HG02798 (cell line): ENCODE measurements around the gene CDK5.
A peak's percentile ranks its signal among the peaks of the same experiment; 100 is the strongest.

Experiments used
- ATAC-seq: cut with Tn5 transposase; IDR thresholded peaks from one replicate; pipeline ENCODE4 v1.9.1; 2021; ENCODE audit warnings: mild to moderate bottlenecking; ENCODE audit not compliant: unreplicated experiment, poor library complexity

The CDK5 gene

GRCh38 chr7:151057506-151057988, at the start of gene CDK5:
Gene CDK5, minus strand, starts transcription at chr7:151057897. Its CDS starts 49 bp downstream, at chr7:151057848.
- ATAC-seq = peak; percentile 9

- no peak for ATAC-seq
These were observed 46.9 kb upstream of the CDK5 start for GRCh38 chr7:151104411-151105235.

GRCh38 chr7:151103973-151104372, 46.3 kb upstream of the CDK5 start:
- no peak for ATAC-seq

GRCh38 chr7:151102991-151103390, 45.3 kb upstream of the CDK5 start:
- no peak for ATAC-seq

- no peak for ATAC-seq
These were observed 44.1 kb upstream of the CDK5 start for GRCh38 chr7:151101621-151102396.

- no peak for ATAC-seq
These were observed 43.2 kb upstream of the CDK5 start for GRCh38 chr7:151100921-151101320.

- no peak for ATAC-seq
These were observed 42.0 kb upstream of the CDK5 start for GRCh38 chr7:151099486-151100211.

- no peak for ATAC-seq
These were observed 38.3 kb upstream of the CDK5 start for GRCh38 chr7:151095828-151096475.

- no peak for ATAC-seq
These were observed 37.6 kb upstream of the CDK5 start for GRCh38 chr7:151095123-151095797.

- no peak for ATAC-seq
These were observed 37.0 kb upstream of the CDK5 start for GRCh38 chr7:151094675-151095074.

- no peak for ATAC-seq
These were observed 36.1 kb upstream of the CDK5 start for GRCh38 chr7:151093748-151094147.

GRCh38 chr7:151091988-151092387, 34.3 kb upstream of the CDK5 start:
- ATAC-seq = no peak

GRCh38 chr7:151091431-151091830, 33.7 kb upstream of the CDK5 start:
- peak; percentile 36 for ATAC-seq

GRCh38 chr7:151091003-151091402, 33.3 kb upstream of the CDK5 start:
- ATAC-seq = no peak

GRCh38 chr7:151089893-151090730, 32.4 kb upstream of the CDK5 start:
- no peak for ATAC-seq

- ATAC-seq = no peak
These were observed 31.4 kb upstream of the CDK5 start for GRCh38 chr7:151088856-151089699.

- ATAC-seq = no peak
These were observed 30.5 kb upstream of the CDK5 start for GRCh38 chr7:151088019-151088855.
